Glutamatergic neuron (in vitro differentiated cells): ENCODE measurements around the gene ADAMTS17. TPM values are rescaled to one million over a fixed set of nuclear protein-coding genes. Genes with fewer than 3 reads are reported as not detected.
A peak's percentile ranks its signal among the peaks of the same experiment; 100 is the strongest.

Experiments used
- DNase-seq: peaks from one replicate; pipeline ENCODE4 v3.0.0; 2022
- H3K27ac Mint-ChIP-seq: one replicate; pipeline ENCODE4 v1.8.0; 2020; ENCODE audit warnings: mild to moderate bottlenecking, mixed read lengths, inconsistent platforms; ENCODE audit not compliant: unreplicated experiment
- H3K27me3 Mint-ChIP-seq: one replicate; pipeline ENCODE4 v1.8.0; 2020; ENCODE audit warnings: mild to moderate bottlenecking, moderate library complexity, mixed read lengths, inconsistent platforms; ENCODE audit not compliant: unreplicated experiment
- H3K36me3 Mint-ChIP-seq: one replicate; pipeline ENCODE4 v1.8.0; 2020; ENCODE audit warnings: mild to moderate bottlenecking, mixed read lengths, inconsistent platforms; ENCODE audit not compliant: unreplicated experiment
- H3K4me1 Mint-ChIP-seq: one replicate; pipeline ENCODE4 v1.8.0; 2020; ENCODE audit warnings: mild to moderate bottlenecking, low read depth, mixed read lengths, inconsistent platforms; ENCODE audit not compliant: unreplicated experiment
- H3K4me3 Mint-ChIP-seq: one replicate; pipeline ENCODE4 v1.8.0; 2020; ENCODE audit warnings: mild to moderate bottlenecking, mixed read lengths, inconsistent platforms; ENCODE audit not compliant: unreplicated experiment
- H3K9me3 Mint-ChIP-seq: one replicate; pipeline ENCODE4 v1.8.0; 2020; ENCODE audit warnings: mild to moderate bottlenecking, moderate library complexity, mixed read lengths, inconsistent platforms; ENCODE audit not compliant: unreplicated experiment
- total RNA-seq: library from RNA; stranded (reverse); fragmentation: NEBNext Ultra II Directional; extraction: Animal tissue kit (Norgen Biotek cat#: 25700); gene quantifications from one replicate; pipeline ENCODE4 v1.2.1, GENCODE V29; 2021; ENCODE audit not compliant: unreplicated experiment
- TF ChIP-seq, protein P1 (sequence below): fragments of 200-600 bp; sonication (generic); IDR thresholded peaks from one replicate; pipeline ENCODE4 v1.5.0; 2021; ENCODE audit not compliant: partially characterized antibody, unreplicated experiment

ADAMTS17 gene
- total RNA-seq, 1 donor from 2014 or later, result 6.8 TPM

DNA sequence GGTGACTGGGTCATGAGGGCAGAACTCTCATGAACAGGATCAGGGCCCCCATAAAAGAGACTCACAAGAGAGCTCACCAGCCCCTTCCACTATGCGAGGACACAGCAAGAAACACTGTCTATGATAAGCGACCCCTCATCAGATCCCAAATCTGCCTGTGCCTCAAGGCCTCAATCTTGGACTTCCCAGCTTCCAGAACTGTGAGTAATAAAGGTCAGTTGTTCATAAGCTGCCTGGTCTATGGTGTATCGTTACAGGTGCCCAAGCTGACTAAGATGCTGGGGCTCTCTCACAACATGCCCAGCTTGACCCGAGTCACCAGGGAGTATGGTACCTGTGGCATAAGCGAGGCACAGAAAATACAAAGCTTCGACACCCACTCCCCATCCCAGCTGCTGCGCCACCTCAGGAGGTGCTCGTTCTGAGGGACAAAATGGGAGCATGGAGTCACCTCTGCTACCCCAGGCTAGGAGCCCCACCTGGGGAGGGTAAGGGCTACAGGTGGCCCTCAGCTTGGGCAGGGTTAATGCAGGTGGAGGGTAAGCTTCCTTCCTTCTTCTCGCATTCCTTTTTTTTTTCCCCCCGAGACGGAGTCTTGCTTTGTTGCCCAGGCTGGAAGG lies 234.1 kb downstream of the ADAMTS17 start:
- H3K27ac Mint-ChIP-seq, result no peak overlapping the region
- H3K4me1 Mint-ChIP-seq, result no peaks in the 10 kb centered on the region
- DNase-seq, result no peak
- TF ChIP-seq, protein P1, sequence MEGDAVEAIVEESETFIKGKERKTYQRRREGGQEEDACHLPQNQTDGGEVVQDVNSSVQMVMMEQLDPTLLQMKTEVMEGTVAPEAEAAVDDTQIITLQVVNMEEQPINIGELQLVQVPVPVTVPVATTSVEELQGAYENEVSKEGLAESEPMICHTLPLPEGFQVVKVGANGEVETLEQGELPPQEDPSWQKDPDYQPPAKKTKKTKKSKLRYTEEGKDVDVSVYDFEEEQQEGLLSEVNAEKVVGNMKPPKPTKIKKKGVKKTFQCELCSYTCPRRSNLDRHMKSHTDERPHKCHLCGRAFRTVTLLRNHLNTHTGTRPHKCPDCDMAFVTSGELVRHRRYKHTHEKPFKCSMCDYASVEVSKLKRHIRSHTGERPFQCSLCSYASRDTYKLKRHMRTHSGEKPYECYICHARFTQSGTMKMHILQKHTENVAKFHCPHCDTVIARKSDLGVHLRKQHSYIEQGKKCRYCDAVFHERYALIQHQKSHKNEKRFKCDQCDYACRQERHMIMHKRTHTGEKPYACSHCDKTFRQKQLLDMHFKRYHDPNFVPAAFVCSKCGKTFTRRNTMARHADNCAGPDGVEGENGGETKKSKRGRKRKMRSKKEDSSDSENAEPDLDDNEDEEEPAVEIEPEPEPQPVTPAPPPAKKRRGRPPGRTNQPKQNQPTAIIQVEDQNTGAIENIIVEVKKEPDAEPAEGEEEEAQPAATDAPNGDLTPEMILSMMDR, result no peak
- H3K4me3 Mint-ChIP-seq, result no peak overlapping the region
- no peaks in the 10 kb centered on the region for H3K36me3 Mint-ChIP-seq
- H3K9me3 Mint-ChIP-seq, result peaks cover 1% of the 10 kb centered on the region
- peaks cover 9% of the 10 kb centered on the region for H3K27me3 Mint-ChIP-seq

DNA sequence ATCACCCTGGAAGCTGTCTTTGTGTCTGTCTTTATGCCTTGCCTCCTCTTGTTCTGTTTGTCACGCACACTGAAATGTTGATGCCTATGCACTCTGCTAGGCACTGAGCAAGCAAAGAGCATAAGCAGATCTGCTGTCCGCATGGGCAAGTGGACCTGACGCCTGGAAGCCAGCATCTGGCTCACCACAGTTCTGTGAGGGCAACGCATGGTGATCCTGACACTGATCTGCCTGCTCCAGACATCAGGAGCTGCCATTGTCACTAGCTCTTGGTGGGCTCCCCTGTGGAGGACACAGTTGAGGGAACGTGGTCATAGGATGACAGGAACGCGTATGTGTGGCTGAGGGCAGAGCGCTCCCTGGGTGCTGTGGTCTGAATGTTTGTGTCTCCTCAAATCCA lies 234.6 kb downstream of the ADAMTS17 start:
- Mint-ChIP-seq H3K36me3 (peaks cover under 1% of the 10 kb centered on the region), H3K9me3 (peaks cover 1% of the 10 kb centered on the region), H3K27me3 (peaks cover 9% of the 10 kb centered on the region), H3K27ac (no peak overlapping the region), H3K4me1 (no peaks in the 10 kb centered on the region), H3K4me3 (no peak overlapping the region)
- DNase-seq, result no peak
- TF ChIP-seq, protein P1, result no peak

- Mint-ChIP-seq H3K36me3 (peaks cover 5% of the 10 kb centered on the region), H3K27ac (peak overlapping the region; percentile 38), H3K9me3 (peaks cover 2% of the 10 kb centered on the region), H3K27me3 (peaks cover 9% of the 10 kb centered on the region), H3K4me1 (no peaks in the 10 kb centered on the region), H3K4me3 (no peak overlapping the region)
- TF ChIP-seq, protein P1, result no peak
- no peak for DNase-seq
These were observed 235.0 kb downstream of the ADAMTS17 start for GRCh38 chr15:100106732-100107131.

DNA sequence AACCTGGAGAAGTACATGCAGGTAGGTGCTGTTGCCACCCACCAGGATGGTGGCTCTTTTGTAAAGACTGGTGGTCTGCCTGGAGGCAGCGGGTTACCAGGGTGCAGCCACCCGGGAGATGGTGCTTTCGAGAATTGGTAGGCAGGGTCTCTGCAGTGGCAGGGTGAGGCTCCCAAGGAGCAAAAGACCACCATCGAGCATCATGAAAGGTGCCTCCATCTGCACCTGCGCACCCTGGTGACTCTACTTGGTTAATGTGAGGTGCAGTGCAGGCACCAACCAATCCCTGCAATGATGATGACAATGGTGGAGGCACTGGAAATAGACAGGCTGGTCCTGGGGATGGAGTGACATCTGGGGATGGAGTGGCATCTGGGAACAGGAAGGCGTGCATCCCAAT lies 236.7 kb downstream of the ADAMTS17 start:
- Mint-ChIP-seq H3K27me3 (peaks cover 11% of the 10 kb centered on the region), H3K4me3 (no peak overlapping the region), H3K36me3 (peaks cover 21% of the 10 kb centered on the region), H3K9me3 (peaks cover 11% of the 10 kb centered on the region), H3K4me1 (no peaks in the 10 kb centered on the region), H3K27ac (no peak overlapping the region)
- TF ChIP-seq, protein P1, result no peak
- DNase-seq, result no peak

DNA sequence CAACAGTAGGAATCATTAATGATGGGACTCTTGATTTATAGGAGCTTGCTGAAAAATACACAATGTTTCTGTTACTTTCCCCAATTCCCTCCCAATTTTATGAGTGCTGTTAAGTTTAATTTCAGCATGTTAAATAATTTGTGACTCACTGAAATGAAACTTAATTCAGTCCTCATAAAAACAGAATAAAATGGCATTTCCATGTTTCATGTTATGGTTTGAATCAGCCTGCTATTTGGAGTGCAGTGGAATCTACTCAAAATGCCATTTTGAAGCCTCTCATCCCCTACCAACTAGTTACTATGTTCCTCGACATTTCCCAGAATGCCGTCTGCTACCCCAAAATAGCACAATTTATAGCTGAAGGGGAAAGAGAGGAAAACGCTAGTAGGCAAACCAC lies 237.5 kb downstream of the ADAMTS17 start:
- TF ChIP-seq, protein P1, result no peak
- peaks cover 11% of the 10 kb centered on the region for H3K27me3 Mint-ChIP-seq
- no peaks in the 10 kb centered on the region for H3K4me1 Mint-ChIP-seq
- H3K9me3 Mint-ChIP-seq, result peaks cover 11% of the 10 kb centered on the region
- DNase-seq, result no peak
- H3K27ac Mint-ChIP-seq, result no peak overlapping the region
- peaks cover 23% of the 10 kb centered on the region for H3K36me3 Mint-ChIP-seq
- H3K4me3 Mint-ChIP-seq, result no peak overlapping the region
